GM15510 (cell line): ENCODE measurements around the gene IL10.

Source experiments
- POLR2A ChIP-seq: IDR thresholded peaks from 3 replicates; pipeline ENCODE4 v1.6.1; 2011; ENCODE audit warnings: borderline replicate concordance; ENCODE audit not compliant: insufficient read length; ENCODE audit errors: extremely low read depth

Gene IL10

GRCh38 chr1:206772243-206772937, at the start of gene IL10:
IL10 (minus strand) TSS chr1:206772494; CDS start chr1:206772435, 59 bp downstream.
- TF ChIP-seq POLR2A: peak; percentile 39

GRCh38 chr1:206821493-206821892, 49.2 kb upstream of the IL10 start:
- no peak for TF ChIP-seq POLR2A

GRCh38 chr1:206816390-206817287, 44.3 kb upstream of the IL10 start:
- TF ChIP-seq POLR2A: no peak

- no peak for TF ChIP-seq POLR2A
These were observed 42.5 kb upstream of the IL10 start for GRCh38 chr1:206814716-206815341.

GRCh38 chr1:206812471-206812870, 40.2 kb upstream of the IL10 start:
- no peak for TF ChIP-seq POLR2A

- no peak for TF ChIP-seq POLR2A
These were observed 37.3 kb upstream of the IL10 start for GRCh38 chr1:206809504-206810084.

- no peak for TF ChIP-seq POLR2A
These were observed 36.3 kb upstream of the IL10 start for GRCh38 chr1:206808615-206809014.

GRCh38 chr1:206805357-206805756, 33.1 kb upstream of the IL10 start:
- no peak for TF ChIP-seq POLR2A

- no peak for TF ChIP-seq POLR2A
These were observed 32.0 kb upstream of the IL10 start for GRCh38 chr1:206804156-206804737.

GRCh38 chr1:206803221-206803730, 31.0 kb upstream of the IL10 start:
- TF ChIP-seq POLR2A: no peak

GRCh38 chr1:206802401-206802800, 30.1 kb upstream of the IL10 start:
- TF ChIP-seq POLR2A: no peak

- no peak for TF ChIP-seq POLR2A
These were observed 29.2 kb upstream of the IL10 start for GRCh38 chr1:206801467-206801866.

- no peak for TF ChIP-seq POLR2A
These were observed 28.6 kb upstream of the IL10 start for GRCh38 chr1:206800891-206801290.

GRCh38 chr1:206800411-206800810, 28.1 kb upstream of the IL10 start:
- no peak for TF ChIP-seq POLR2A
